ENCODE results near the gene CELSR3. TPM values are rescaled to one million over a fixed set of nuclear protein-coding genes. Genes with fewer than 3 reads are reported as not detected.

Gene CELSR3
- total RNA-seq, 1 experiment from 2014 or later, result 23.9 TPM

DNA sequence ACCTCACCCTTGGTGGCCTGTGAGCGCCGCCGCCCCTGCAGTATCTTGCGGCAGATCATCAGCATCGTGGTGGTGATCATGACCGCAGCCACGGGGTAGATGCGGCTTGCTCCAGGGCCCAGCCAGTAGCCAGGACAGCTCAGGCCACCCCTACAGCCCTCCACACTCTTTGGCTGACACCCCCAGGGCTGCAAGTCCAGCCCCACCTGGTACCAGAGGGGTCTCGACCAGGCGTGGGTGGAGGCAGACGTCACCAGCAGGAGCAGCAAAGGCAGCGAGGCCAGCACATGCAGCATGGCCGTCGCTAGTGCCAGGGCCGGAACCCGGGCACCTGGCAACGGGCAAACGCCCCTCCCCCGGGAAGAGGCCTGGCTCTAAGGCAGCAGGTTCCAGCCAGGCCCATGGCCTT is 41.2 kb downstream of the CELSR3 start, which contains the start of gene TMEM89:
TSS of gene TMEM89 (minus strand) at position 309 of the 409 bp plus-strand sequence. CDS start at position 296, 13 bp downstream.
- Histone ChIP-seq H2AFZ (ENCODE audit: low read length) (no peak within 1 kb of the TSS), H2AK5ac (ENCODE audit: insufficient read length, low read length) (no peak within 1 kb of the TSS), H3K9ac (ENCODE audit: extremely low read depth, insufficient read length, low read length) (no peak within 1 kb of the TSS), H3K23me2 (ENCODE audit: insufficient read length, low read depth, low read length, poor library complexity, severe bottlenecking) (no peaks in the 10 kb centered on the region), H3K23ac (ENCODE audit: insufficient read length, low read depth, low read length) (no peak within 1 kb of the TSS), H3K79me1 (ENCODE audit: insufficient read depth, low read depth, low read length, poor library complexity, severe bottlenecking) (no peaks in the 10 kb centered on the region), H2BK20ac (ENCODE audit: low read depth, low read length, poor library complexity, severe bottlenecking) (no peak within 1 kb of the TSS), H2BK15ac (ENCODE audit: low read depth, low read length) (no peak within 1 kb of the TSS), H3K27me3 (ENCODE audit: insufficient read depth, low read length) (no peaks in the 10 kb centered on the region), H4K91ac (ENCODE audit: insufficient read length, low read depth, low read length) (no peak within 1 kb of the TSS), H4K8ac (replicated peaks; ENCODE audit: insufficient read length, low read depth, low read length) (no peak within 1 kb of the TSS), H3K79me2 (ENCODE audit: insufficient read depth, low read length) (no peaks in the 10 kb centered on the region), H3K4me1 (ENCODE audit: insufficient read depth, low read length) (no peaks in the 10 kb centered on the region; the same call in 1 of the 2 replicates), H3K4ac (ENCODE audit: low read depth, low read length) (no peak within 1 kb of the TSS), H3K56ac (ENCODE audit: insufficient read length, low read depth, low read length) (no peak within 1 kb of the TSS), H4K5ac (ENCODE audit: insufficient read length, low read depth, low read length) (no peak within 1 kb of the TSS), H3K14ac (ENCODE audit: insufficient read depth, low read length) (no peak within 1 kb of the TSS), H4K20me1 (ENCODE audit: control insufficient read depth, insufficient read depth, insufficient read length) (no peaks in the 10 kb centered on the region), H3K9me3 (ENCODE audit: control insufficient read depth, low read depth, low read length) (no peaks in the 10 kb centered on the region), H2BK5ac (ENCODE audit: insufficient read length, low read length) (no peak within 1 kb of the TSS), H3T11ph (ENCODE audit: low read length) (no peak within 1 kb of the TSS), H3K4me2 (ENCODE audit: insufficient read depth, insufficient read length, low read length) (no peak within 1 kb of the TSS), H3K27ac (ENCODE audit: insufficient read length, low read depth, low read length) (no peak within 1 kb of the TSS), H3K18ac (ENCODE audit: insufficient read length, low read depth, low read length) (no peak within 1 kb of the TSS), H2BK12ac (ENCODE audit: insufficient read length, low read depth, low read length) (no peak within 1 kb of the TSS), H2BK120ac (ENCODE audit: low read depth, low read length, poor library complexity, severe bottlenecking) (no peak within 1 kb of the TSS)
- peaks cover 13 to 14% of the 10 kb centered on the region in 2 experiments for H3K9me3 Mint-ChIP-seq
- H3K4me1 Mint-ChIP-seq, result peaks cover 5 to 9% of the 10 kb centered on the region in 2 experiments
- DNase-seq, result no peak
- no peak within 1 kb of the TSS; a peak in 1 of 7 replicates for H3K27ac Mint-ChIP-seq
- no peaks in the 10 kb centered on the region for H3K27me3 Mint-ChIP-seq (ENCODE audit: low read depth)
- TF ChIP-seq, protein P1, sequence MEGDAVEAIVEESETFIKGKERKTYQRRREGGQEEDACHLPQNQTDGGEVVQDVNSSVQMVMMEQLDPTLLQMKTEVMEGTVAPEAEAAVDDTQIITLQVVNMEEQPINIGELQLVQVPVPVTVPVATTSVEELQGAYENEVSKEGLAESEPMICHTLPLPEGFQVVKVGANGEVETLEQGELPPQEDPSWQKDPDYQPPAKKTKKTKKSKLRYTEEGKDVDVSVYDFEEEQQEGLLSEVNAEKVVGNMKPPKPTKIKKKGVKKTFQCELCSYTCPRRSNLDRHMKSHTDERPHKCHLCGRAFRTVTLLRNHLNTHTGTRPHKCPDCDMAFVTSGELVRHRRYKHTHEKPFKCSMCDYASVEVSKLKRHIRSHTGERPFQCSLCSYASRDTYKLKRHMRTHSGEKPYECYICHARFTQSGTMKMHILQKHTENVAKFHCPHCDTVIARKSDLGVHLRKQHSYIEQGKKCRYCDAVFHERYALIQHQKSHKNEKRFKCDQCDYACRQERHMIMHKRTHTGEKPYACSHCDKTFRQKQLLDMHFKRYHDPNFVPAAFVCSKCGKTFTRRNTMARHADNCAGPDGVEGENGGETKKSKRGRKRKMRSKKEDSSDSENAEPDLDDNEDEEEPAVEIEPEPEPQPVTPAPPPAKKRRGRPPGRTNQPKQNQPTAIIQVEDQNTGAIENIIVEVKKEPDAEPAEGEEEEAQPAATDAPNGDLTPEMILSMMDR (conservative IDR thresholded peaks at IDR 0.05), result no peak
- H3K4me3 Mint-ChIP-seq, result no peak within 1 kb of the TSS
- WGBS (ENCODE audit: extremely low coverage, insufficient read length, low lambda C conversion rate), result no CpG with 5 or more reads among the region's 19 CpGs
- peaks cover 28 to 61% (median 50%) of the 10 kb centered on the region in 3 experiments for H3K36me3 Mint-ChIP-seq (ENCODE audit: insufficient read depth in 1 of 3, low read depth in 3 of 3)

Data from H9 (cell line).